A549 (cell line): ENCODE results near the gene SUPV3L1. TPM values are rescaled to one million over a fixed set of nuclear protein-coding genes. Genes with fewer than 3 reads are reported as not detected.

Experiments
- ATAC-seq, 2 experiments: fragments of 200-7000 bp in 1 of 2; fragments of >200 bp in 1 of 2; cut with Nextera tagmentation in 1 of 2; cut with Tn5 transposase in 1 of 2; 3 replicates each; pipeline versions ENCODE4 v1.8.0 to v1.9.1; 2018 to 2020; ENCODE audit warnings: mild to moderate bottlenecking in 1 of 2, moderate library complexity in 1 of 2
- CTCF ChIA-PET: fragments of 300-600 bp; sonication (Branson Sonifier 250); formaldehyde crosslinking; extraction: SDS; loops from one replicate; lab custom pipeline; 2021; ENCODE audit warnings: antibody characterized with exemption, inconsistent platforms; lab: Yijun Ruan, JAX
- POLR2A ChIA-PET: fragments of 350-600 bp; formaldehyde crosslinking; extraction: SDS; loops from one replicate; lab custom pipeline; 2021; ENCODE audit warnings: antibody characterized with exemption, inconsistent platforms; lab: Yijun Ruan, JAX
- DNase-seq, 2 experiments: peaks; one replicate each; pipeline versions ENCODE4 v3.0.0 to v3.0.0-alpha.2; 2011 to 2016; ENCODE audit warnings: low read depth in 1 of 2, low spot score in 1 of 2
- FAIRE-seq: peaks from 2 replicates; lab custom pipeline; 2011; peaks lifted over from hg19 to GRCh38; lab: Jason Lieb, UNC
- H3K27ac ChIP-seq, 2 experiments: fragments of >200 bp; sonication (Bioruptor Twin); formaldehyde crosslinking; 3 replicates each; pipeline ENCODE4 v1.5.1; 2016 to 2017
- H3K4me1 ChIP-seq: fragments of >200 bp; sonication (Bioruptor Twin); formaldehyde crosslinking; 3 replicates; pipeline ENCODE4 v1.6.1; 2016
- H3K4me2 ChIP-seq: fragments of >200 bp; sonication (Bioruptor Twin); formaldehyde crosslinking; 3 replicates; pipeline ENCODE4 v1.6.1; 2016
- H3K4me3 ChIP-seq: fragments of >200 bp; sonication (Bioruptor Twin); formaldehyde crosslinking; 3 replicates; pipeline ENCODE4 v1.5.1; 2016
- H3K9me3 ChIP-seq: fragments of >200 bp; sonication (Bioruptor Twin); formaldehyde crosslinking; 3 replicates; pipeline ENCODE4 v1.6.1; 2016
- CBX2 ChIP-seq: fragments of 200-600 bp; sonication (generic); IDR thresholded peaks from 2 replicates; pipeline ENCODE4 v1.6.1; 2016; ENCODE audit warnings: low read depth, mild to moderate bottlenecking, borderline replicate concordance
- CBX8 ChIP-seq: fragments of 200-600 bp; sonication (generic); IDR thresholded peaks from 2 replicates; pipeline ENCODE4 v1.6.1; 2016
- CEBPB ChIP-seq, 2 experiments: fragments of >200 bp in 1 of 2; sonication (Bioruptor Twin) in 1 of 2; formaldehyde crosslinking in 1 of 2; IDR thresholded peaks; 2 replicates each; pipeline ENCODE4 v1.6.1; 2012 to 2016
- CHD4 ChIP-seq: fragments of 200-600 bp; sonication (generic); IDR thresholded peaks from 2 replicates; pipeline ENCODE4 v1.6.1; 2016; ENCODE audit warnings: antibody characterized with exemption, mild to moderate bottlenecking, borderline replicate concordance
- CTCF ChIP-seq: fragments of >200 bp; sonication (Bioruptor Twin); formaldehyde crosslinking; IDR thresholded peaks from 3 replicates; pipeline ENCODE4 v1.5.1; 2016
- EHF ChIP-seq: fragments of 250-450 bp; sonication (Bioruptor Pico); IDR thresholded peaks from 2 replicates; pipeline ENCODE4 v1.5.0; 2020; ENCODE audit warnings: mild to moderate bottlenecking
- EHMT2 ChIP-seq: fragments of 200-600 bp; sonication (generic); IDR thresholded peaks from 2 replicates; pipeline ENCODE4 v1.6.1; 2016; ENCODE audit warnings: antibody characterized with exemption, low read depth, mild to moderate bottlenecking, moderate library complexity
- FOXS1 ChIP-seq: fragments of 250-450 bp; sonication (Bioruptor Pico); IDR thresholded peaks from 2 replicates; pipeline ENCODE4 v1.5.0; 2020; ENCODE audit warnings: mild to moderate bottlenecking, moderate library complexity
- GATA3 ChIP-seq: IDR thresholded peaks from 2 replicates; pipeline ENCODE4 v1.6.1; 2012; ENCODE audit warnings: borderline replicate concordance
- HEYL ChIP-seq: fragments of 250-450 bp; sonication (Bioruptor Pico); IDR thresholded peaks from 2 replicates; pipeline ENCODE4 v1.8.0; 2021; ENCODE audit warnings: mild to moderate bottlenecking, moderate library complexity
- HMGXB4 ChIP-seq: fragments of 250-450 bp; sonication (Bioruptor Pico); IDR thresholded peaks from 2 replicates; pipeline ENCODE4 v1.5.0; 2021; ENCODE audit warnings: mild to moderate bottlenecking, moderate library complexity, borderline replicate concordance
- HOXB13 ChIP-seq: fragments of 250-450 bp; sonication (Bioruptor Pico); IDR thresholded peaks from 2 replicates; pipeline ENCODE4 v1.5.0; 2020; ENCODE audit warnings: low read depth, mild to moderate bottlenecking, moderate library complexity
- HOXB5 ChIP-seq: fragments of 250-450 bp; sonication (Bioruptor Pico); IDR thresholded peaks from 2 replicates; pipeline ENCODE4 v1.5.0; 2020; ENCODE audit warnings: mild to moderate bottlenecking, moderate library complexity
- JUN ChIP-seq, 2 experiments: fragments of >200 bp; sonication (Bioruptor Twin); formaldehyde crosslinking; IDR thresholded peaks; 2 replicates in 1 of 2; 3 replicates in 1 of 2; pipeline ENCODE4 v1.6.1; 2016 to 2017
- KDM1A ChIP-seq: fragments of 200-600 bp; sonication (generic); IDR thresholded peaks from 2 replicates; pipeline ENCODE4 v1.6.1; 2016; ENCODE audit warnings: low read depth, mild to moderate bottlenecking
- KDM5A ChIP-seq: fragments of 200-600 bp; sonication (generic); IDR thresholded peaks from 2 replicates; pipeline ENCODE4 v1.6.1; 2016; ENCODE audit warnings: antibody characterized with exemption, mild to moderate bottlenecking
- MYC ChIP-seq: IDR thresholded peaks from 2 replicates; pipeline ENCODE4 v1.6.1; 2012; ENCODE audit warnings: mild to moderate bottlenecking, inconsistent platforms, low read length, improper control_type of control experiment, borderline replicate concordance
- NFE2L2 ChIP-seq: fragments of 150-350 bp; conservative IDR thresholded peaks from 2 replicates; pipeline ENCODE4 v1.6.1; 2014; ENCODE audit warnings: low read length
- PHF8 ChIP-seq: fragments of 200-600 bp; sonication (generic); IDR thresholded peaks from 2 replicates; pipeline ENCODE4 v1.6.1; 2016; ENCODE audit warnings: low read depth, mild to moderate bottlenecking, antibody characterized with exemption, moderate library complexity, borderline replicate concordance
- POLR2A ChIP-seq: IDR thresholded peaks from 2 replicates; pipeline ENCODE4 v1.6.1; 2012; ENCODE audit warnings: mild to moderate bottlenecking, low read length
- POLR2AphosphoS2 ChIP-seq: conservative IDR thresholded peaks from 2 replicates; pipeline ENCODE4 v1.6.1; 2012; ENCODE audit warnings: low read length, improper control_type of control experiment, inconsistent platforms
- RFX5 ChIP-seq: fragments of 450-650 bp; IDR thresholded peaks from 2 replicates; pipeline ENCODE4 v1.7.1; 2014; ENCODE audit warnings: antibody characterized with exemption, mild to moderate bottlenecking, moderate library complexity
- RNF2 ChIP-seq: fragments of 200-600 bp; sonication (generic); IDR thresholded peaks from 2 replicates; pipeline ENCODE4 v1.6.1; 2016; ENCODE audit warnings: low read depth, mild to moderate bottlenecking, antibody characterized with exemption, moderate library complexity, borderline replicate concordance
- SMC3 ChIP-seq: fragments of >200 bp; sonication (Bioruptor Twin); formaldehyde crosslinking; IDR thresholded peaks from 3 replicates; pipeline ENCODE4 v1.6.1; 2018; ENCODE audit warnings: inconsistent platforms
- TFCP2L1 ChIP-seq: fragments of 250-450 bp; sonication (Bioruptor Pico); IDR thresholded peaks from 2 replicates; pipeline ENCODE4 v1.5.0; 2021; ENCODE audit warnings: mild to moderate bottlenecking
- ZNF302 ChIP-seq: fragments of 250-450 bp; sonication (Bioruptor Pico); IDR thresholded peaks from 2 replicates; pipeline ENCODE4 v1.9.0; 2021; ENCODE audit warnings: inconsistent platforms, mild to moderate bottlenecking, moderate library complexity
- WGBS: methylation state at CpG from one replicate; pipeline ENCODE4 v1.1.6; 2017; ENCODE audit errors: missing lambda C conversion rate; 5-methylcytosine and 5-hydroxymethylcytosine counted together
- polyA plus RNA-seq, 4 experiments: library from polyadenylated mRNA; depleted of rRNA in 3 of 4; stranded (reverse); fragments of >200 nt; fragmentation: RNase III in 1 of 4; extraction: RNeasy Plus Mini Kit Qiagen cat#74134 plus additional on column Dnase treatment in 1 of 4; gene quantifications; 2 replicates in 3 of 4; 3 replicates in 1 of 4; pipeline ENCODE4 v1.2.3, GENCODE V29; 2011 to 2017
- TF ChIP-seq, protein P1 (sequence below): fragments of >200 bp; sonication (Bioruptor Twin); formaldehyde crosslinking; IDR thresholded peaks from 3 replicates; pipeline ENCODE4 v1.6.1; 2016
- TF ChIP-seq, protein P2 (sequence below): fragments of 450-650 bp; IDR thresholded peaks from 2 replicates; pipeline ENCODE4 v1.6.1; 2014; ENCODE audit warnings: antibody characterized with exemption

SUPV3L1 gene
- polyA plus RNA-seq, 2 of the 4 experiments (the other 2 are of a cell fraction), result 31.9 to 57.4 TPM

DNA sequence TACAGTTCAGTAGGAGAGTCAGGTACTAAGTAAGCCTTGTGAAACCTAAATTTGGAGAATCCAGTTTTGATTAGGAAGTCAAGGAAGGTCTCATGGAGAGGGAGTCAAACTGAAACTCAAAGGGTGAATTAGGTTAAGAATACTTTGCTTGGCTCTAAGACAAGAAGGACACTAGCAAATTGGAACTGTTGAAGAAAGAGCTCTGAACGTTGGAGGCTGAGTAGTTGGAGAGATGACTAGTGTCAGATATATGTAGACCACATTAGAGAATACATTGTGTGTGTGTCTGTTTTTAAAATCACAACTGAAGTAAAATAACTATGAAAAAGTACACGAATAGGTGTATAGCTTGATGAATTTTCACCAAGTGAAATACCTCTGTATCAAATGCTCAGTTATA is 49.8 kb upstream of the SUPV3L1 start:
- Histone ChIP-seq H3K4me2 (no peak overlapping the region), H3K4me3 (no peak overlapping the region), H3K9me3 (no peaks in the 10 kb centered on the region), H3K4me1 (peaks cover 8% of the 10 kb centered on the region; the same call in 2 of the 3 replicates), H3K27ac (no peak overlapping the region)
- DNase-seq, result no peak
- no peak for ATAC-seq
- FAIRE-seq, result no peak
- CTCF ChIA-PET, result interaction anchor here (1.3 kb wide), 2 partner anchors 13 kb away, joined by 3 to 6 read pairs; no protein-coding TSS in a partner anchor
- 49% methylated on average over 2 of the region's 2 CpGs for WGBS
- TF ChIP-seq, protein P1, sequence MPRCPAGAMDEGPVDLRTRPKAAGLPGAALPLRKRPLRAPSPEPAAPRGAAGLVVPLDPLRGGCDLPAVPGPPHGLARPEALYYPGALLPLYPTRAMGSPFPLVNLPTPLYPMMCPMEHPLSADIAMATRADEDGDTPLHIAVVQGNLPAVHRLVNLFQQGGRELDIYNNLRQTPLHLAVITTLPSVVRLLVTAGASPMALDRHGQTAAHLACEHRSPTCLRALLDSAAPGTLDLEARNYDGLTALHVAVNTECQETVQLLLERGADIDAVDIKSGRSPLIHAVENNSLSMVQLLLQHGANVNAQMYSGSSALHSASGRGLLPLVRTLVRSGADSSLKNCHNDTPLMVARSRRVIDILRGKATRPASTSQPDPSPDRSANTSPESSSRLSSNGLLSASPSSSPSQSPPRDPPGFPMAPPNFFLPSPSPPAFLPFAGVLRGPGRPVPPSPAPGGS, result no peak
- no peak for TF ChIP-seq HEYL (CRISPR knock-in tag)
- TF ChIP-seq, protein P2, sequence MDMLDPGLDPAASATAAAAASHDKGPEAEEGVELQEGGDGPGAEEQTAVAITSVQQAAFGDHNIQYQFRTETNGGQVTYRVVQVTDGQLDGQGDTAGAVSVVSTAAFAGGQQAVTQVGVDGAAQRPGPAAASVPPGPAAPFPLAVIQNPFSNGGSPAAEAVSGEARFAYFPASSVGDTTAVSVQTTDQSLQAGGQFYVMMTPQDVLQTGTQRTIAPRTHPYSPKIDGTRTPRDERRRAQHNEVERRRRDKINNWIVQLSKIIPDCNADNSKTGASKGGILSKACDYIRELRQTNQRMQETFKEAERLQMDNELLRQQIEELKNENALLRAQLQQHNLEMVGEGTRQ, result no peak
- TF ChIP-seq KDM5A, result no peak
- no peak for TF ChIP-seq NFE2L2
- TF ChIP-seq RNF2, result no peak
- TF ChIP-seq HOXB5, result no peak
- TF ChIP-seq POLR2AphosphoS2, result no peak
- no peak for TF ChIP-seq POLR2A
- TF ChIP-seq FOXS1 (CRISPR knock-in tag), result no peak
- no peak for TF ChIP-seq CHD4
- no peak for TF ChIP-seq CBX8
- TF ChIP-seq EHMT2, result no peak
- TF ChIP-seq ZNF302 (CRISPR knock-in tag), result no peak
- TF ChIP-seq PHF8, result no peak
- TF ChIP-seq SMC3, result no peak
- no peak for TF ChIP-seq KDM1A
- no peak for TF ChIP-seq GATA3
- no peak for TF ChIP-seq JUN (IDR thresholded peaks at IDR 0.05)
- TF ChIP-seq CTCF, result no peak
- POLR2A ChIA-PET, result no interaction called here

DNA sequence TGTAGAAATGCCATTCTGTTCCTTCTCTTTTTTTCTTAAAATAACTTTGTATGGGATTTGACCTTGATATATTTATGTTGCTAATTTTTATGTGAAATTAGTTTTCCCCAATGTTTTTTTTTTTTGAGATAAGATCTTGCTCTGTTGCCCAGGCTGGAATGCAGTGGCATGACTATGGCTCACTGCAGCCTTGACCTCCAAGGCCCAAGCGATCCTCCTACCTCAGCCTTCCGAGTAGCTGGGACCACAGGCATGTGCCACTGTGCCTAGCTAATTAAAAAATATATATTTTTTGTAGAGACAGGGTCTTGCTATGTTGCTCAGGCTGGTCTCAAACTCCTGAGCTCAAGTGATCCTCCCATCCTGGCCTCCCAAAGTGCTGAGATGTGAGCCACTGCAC is 40.1 kb upstream of the SUPV3L1 start:
- CTCF ChIA-PET, result interaction anchor here (0.7 to 1.2 kb wide), 2 partner anchors 16 to 33 kb away, joined by 3 read pairs; partner anchors contain the start of gene VPS26A
- H3K9me3 ChIP-seq, result no peaks in the 10 kb centered on the region
- WGBS, result 90% methylated on average over 2 of the region's 2 CpGs

More for the DNA sequence above, 40.1 kb upstream of the SUPV3L1 start:
- Histone ChIP-seq H3K4me3 (no peak overlapping the region), H3K4me1 (no peaks in the 10 kb centered on the region)
- POLR2A ChIA-PET, result no interaction called here
- no peak for FAIRE-seq
- no peak for TF ChIP-seq JUN (IDR thresholded peaks at IDR 0.05)
- no peak for TF ChIP-seq EHF (CRISPR knock-in tag)
- TF ChIP-seq RFX5, result no peak
- no peak for TF ChIP-seq SMC3
- no peak for TF ChIP-seq NFE2L2
- no peak for TF ChIP-seq CBX2
- TF ChIP-seq HMGXB4 (CRISPR knock-in tag), result no peak
- no peak for TF ChIP-seq ZNF302 (CRISPR knock-in tag)
- TF ChIP-seq TFCP2L1, result no peak
- TF ChIP-seq MYC, result no peak
- TF ChIP-seq KDM5A, result no peak
- no peak for TF ChIP-seq CEBPB (IDR thresholded peaks at IDR 0.05)
- no peak for TF ChIP-seq HOXB13
- TF ChIP-seq, all 56 proteins: peak for 0
- DNase-seq (no peak), ATAC-seq (no peak)
- no peak overlapping the region for H3K4me2 ChIP-seq
- no peak overlapping the region for H3K27ac ChIP-seq
